GM21447 (cell line): Measurements from ENCODE around the gene DCHS1.

Source experiments
- ATAC-seq: cut with Tn5 transposase; IDR thresholded peaks from one replicate; pipeline ENCODE4 v1.9.1; 2021; ENCODE audit not compliant: unreplicated experiment

DCHS1 gene

DNA sequence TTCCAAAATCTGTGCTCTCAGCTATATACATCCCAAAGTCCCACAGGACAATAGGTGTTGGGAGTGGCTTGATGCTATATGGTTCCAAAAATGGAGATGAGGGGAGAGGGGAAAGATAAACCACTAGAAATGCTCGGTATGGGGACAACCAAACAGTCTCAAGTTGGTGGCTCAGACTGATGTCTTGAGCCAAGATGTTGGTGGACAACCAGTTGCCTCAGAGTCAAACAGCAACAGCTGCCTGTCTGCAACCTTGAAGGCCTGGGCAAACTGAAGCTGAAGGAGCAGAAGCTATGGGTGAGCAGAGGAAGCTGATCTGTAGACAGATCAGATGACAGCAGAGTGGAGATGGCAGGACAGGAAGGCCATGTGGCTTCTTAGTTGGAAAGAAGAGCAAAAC, 56.2 kb downstream of the DCHS1 start:
- ATAC-seq, result no peak

DNA sequence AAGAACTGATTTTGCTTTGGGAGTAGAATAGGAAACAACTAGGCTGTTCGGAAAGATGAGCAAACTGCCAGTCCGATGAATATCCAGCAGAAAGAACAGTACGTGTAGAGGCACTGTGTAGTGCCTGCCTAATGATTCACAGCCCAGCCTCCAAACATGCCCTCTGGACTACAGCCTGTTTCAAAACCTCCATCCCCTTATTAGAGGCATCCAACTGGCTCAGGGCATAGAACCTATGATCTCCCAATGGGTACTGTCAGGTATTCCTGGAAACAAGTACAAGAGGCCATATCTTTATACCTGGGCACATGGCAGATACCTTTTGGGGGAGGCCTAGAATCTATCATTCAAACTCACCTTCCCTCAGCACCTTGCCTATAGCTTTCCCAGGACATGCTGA, 57.1 kb downstream of the DCHS1 start:
- no peak for ATAC-seq

GRCh38 chr11:6596239-6596877, 59.3 kb downstream of the DCHS1 start:
- ATAC-seq, result no peak

GRCh38 chr11:6594142-6594768, 61.4 kb downstream of the DCHS1 start:
- no peak for ATAC-seq

DNA sequence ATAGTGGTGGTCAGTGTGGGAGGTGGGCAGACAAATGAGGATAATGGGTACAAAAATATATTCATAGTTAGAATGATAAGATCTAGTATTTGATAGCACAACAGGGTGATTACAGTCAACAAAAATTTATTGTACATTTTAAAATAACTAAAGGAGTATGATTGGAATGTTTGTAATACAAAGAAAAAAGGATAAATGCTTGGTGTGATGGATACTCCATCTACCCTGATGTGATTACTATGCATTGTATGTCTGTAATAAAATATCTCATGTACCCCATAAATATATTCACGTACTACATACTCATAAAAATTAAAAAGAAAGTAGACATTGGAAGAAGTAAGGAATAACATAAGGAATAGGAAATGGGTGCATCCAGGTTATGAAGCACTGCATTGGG, 67.6 kb downstream of the DCHS1 start:
- no peak for ATAC-seq

DNA sequence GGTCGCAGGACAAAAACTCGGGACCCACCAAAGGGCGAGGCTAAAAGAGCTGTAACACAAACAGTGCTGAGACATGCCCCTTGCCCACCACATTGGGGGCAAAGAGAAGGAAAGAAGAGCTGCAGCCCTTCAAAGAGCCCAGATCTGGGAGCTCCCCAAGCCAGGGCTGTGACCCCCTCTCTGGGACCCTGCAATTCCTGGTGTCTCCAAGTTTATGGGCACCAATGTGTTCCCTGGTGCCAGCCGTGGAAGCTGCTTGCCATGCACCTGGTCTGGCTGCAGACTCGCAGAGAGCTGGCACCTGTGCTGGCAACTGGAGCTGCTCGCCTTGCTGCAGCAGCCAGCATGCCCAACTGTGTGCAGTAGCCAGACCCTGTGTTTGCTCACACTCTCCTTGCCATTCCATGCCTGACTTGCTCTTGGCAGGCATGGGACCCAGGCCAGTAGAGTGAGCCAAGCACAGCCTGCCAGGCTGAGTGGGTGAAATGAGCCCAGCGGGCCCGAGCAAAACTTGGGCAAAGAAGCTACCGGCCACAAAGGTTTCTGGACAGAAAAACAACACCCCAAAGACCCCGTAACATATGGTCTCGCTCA, 68.2 kb downstream of the DCHS1 start:
- no peak for ATAC-seq

DNA sequence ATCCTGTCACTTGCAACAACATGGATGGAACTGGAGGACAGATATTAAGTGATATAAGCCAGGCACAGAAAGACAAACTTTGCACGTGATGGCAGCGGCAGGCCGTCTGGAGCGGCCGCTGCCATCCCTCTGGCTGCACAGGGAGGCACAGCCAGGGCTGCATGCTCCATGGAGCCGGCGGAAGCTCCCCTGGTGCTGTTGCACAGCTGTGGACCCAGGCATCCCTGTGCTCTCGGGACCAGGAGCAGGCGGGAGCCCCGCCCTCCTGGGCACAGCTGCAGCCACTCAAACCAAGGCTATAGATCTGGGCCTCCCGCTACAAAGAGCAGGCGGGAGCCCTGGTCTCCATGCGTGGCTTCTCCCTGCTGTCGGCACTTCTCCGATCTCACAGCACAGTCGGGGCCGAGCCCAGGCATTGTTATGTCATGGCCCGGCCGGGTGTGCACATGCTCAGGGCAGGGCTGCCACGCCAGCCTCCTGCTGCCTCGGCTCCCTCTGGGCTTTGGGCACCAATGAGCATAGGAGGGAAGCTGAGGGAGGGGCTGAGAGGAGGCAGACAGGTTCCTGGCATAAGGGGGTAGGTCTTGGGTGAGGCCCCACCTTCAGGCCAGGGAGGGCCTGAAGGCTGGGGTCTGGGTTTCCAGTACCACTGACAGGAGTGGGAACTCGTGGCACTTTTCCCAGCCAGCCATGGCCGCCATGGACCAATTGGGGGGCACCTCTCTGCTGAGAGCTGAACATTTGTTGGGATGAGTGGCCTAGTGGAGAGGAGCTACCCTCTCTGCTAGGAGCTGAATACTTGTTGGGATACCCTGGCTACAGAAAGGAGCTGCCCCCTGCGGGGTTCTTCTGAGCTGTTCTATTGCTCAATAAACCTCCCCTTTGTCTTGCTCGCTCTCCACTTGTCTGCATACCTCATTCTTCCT, 68.9 kb downstream of the DCHS1 start:
- ATAC-seq, result no peak

- ATAC-seq, result no peak
Observed at GRCh38 chr11:6584528-6584927, 71.1 kb downstream of the DCHS1 start.

- no peak for ATAC-seq
Observed at GRCh38 chr11:6583584-6583983, 72.0 kb downstream of the DCHS1 start.

- no peak for ATAC-seq
Observed at GRCh38 chr11:6579681-6580080, 75.9 kb downstream of the DCHS1 start.

DNA sequence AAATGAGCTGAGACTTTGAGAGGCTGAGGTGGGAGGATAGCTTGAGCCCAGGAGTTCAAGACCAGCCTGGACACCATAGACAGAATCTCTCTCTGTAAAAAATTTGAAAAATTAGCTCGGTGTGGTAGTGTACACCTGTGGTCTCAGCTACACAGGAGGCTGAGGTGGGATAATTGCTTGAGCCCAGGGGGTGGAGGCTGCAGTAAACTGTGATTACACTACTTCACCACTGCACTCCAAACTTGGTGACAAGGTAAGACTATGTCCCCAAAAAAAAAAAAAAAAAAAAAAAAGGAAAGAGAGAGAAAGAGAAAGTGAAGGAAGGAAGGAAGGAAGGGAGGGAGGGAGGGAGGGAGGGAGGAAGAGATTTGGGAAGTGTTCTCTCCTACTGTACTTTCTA, 77.5 kb downstream of the DCHS1 start:
- ATAC-seq, result no peak

DNA sequence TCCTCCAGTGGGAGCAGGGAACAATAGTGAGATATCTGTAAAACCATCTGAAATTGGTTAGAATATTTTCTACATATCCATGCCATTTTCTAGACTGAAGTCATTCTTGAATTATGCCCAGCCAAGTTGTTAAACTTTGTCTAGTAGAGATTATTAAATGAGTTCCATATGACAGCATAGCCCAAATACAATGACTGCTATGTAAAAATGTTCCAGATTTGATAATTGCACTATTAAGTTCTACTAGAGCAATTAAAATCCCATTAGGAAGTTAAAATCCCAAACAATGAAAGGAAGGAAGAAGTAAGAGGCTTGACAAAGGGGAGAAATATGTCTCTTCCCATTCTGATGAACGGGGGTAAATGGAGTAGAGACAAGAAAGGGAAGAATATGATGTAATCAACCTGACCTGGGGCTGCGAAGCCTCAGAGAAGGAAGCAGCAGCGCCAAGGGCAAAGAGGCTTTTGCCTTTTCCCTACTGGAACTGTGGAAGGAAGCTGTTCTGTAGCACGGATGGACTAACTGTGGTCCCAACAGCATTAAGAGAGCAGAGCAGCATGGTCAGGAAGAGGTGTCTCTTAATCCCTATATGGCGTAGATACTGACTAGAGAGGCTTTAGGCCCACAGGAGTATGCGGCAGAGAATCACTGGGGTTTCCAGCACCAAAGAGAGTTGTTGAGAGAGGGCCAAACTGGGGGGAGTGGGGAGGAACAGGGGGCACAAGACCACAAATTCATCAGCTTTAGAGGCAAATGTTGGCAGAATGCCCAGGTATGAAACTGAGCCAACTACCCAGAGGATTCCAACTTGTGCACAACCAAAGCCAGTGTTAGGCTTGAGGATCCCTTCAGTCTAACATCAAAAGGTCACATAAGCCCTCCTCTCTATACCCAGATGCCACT, 78.9 kb downstream of the DCHS1 start:
- no peak for ATAC-seq

DNA sequence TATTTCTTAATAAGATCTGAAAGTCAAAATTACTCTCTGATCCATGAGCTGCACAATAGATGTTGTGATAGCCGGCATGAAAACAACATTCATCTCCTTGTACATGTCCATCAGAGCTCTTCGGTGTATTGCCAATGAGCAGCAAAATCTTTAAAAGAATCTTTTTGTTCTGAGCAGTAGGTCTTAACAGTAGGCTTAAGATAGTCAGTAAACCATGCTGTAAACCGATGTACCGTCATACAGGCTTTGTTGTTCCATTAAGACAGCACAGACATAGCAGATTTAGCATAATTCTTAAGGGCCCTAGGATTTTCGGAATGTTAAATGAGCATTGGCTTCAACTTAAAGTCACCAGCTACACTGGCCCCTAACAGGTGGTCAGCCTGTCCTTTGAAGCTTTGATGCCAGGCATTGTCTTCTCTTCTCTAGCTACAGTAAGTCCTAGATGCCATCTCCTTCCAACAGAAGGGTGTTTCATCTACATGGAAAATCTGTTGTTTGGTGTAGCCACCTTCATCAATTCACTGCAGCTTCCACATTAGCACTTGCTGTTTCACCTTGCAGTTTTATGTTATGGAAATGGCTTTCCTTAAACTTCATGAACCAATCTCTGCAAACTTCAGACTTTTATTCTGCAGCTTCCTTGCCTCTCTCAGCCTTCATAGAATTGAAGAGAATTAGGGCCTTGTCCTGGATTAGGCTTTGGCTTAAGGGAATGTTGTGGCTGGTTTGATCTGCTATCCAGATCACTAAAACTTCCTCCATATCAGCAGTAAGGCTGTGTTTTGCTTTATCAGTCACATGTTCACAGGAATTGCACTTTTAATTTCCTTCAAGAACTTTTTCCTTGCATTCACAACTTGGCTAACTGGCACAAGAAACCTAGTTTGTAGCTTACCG, 80.5 kb downstream of the DCHS1 start:
- no peak for ATAC-seq

- ATAC-seq, result no peak
Observed at GRCh38 chr11:6572215-6572614, 83.4 kb downstream of the DCHS1 start.

- no peak for ATAC-seq
Observed at GRCh38 chr11:6571434-6572008, 84.1 kb downstream of the DCHS1 start.
